HG03039 (cell line): ENCODE results near the gene BCCIP.

Experiments used
- ATAC-seq: cut with Tn5 transposase; IDR thresholded peaks from one replicate; pipeline ENCODE4 v1.9.1; 2021; ENCODE audit warnings: mild to moderate bottlenecking, moderate library complexity; ENCODE audit not compliant: unreplicated experiment

The BCCIP gene

DNA sequence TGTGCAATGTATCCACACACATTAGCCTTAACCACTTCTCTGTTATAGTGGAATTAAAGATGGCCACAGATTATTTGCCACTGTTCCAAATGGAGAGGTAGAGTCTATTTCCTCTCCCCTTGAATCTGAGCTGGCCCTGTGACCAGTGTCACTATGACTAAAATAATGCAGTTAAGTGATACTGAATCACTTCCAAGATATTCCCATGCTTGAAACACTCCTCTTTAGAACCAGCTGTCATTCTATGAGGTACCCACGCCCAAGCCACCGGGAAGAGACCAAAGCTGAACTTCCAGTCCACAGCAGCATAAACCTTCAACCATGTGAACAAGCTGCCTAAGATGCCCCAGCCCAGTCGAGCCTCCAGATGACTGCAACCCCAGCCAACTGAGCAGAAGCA is 59.9 kb downstream of the BCCIP start:
- ATAC-seq: no peak
